HG03103 (cell line): ENCODE data around the gene CHD9.

Source experiments
- ATAC-seq: cut with Tn5 transposase; IDR thresholded peaks from one replicate; pipeline ENCODE4 v1.9.1; 2021; ENCODE audit warnings: low read depth; ENCODE audit not compliant: unreplicated experiment

The CHD9 gene

DNA sequence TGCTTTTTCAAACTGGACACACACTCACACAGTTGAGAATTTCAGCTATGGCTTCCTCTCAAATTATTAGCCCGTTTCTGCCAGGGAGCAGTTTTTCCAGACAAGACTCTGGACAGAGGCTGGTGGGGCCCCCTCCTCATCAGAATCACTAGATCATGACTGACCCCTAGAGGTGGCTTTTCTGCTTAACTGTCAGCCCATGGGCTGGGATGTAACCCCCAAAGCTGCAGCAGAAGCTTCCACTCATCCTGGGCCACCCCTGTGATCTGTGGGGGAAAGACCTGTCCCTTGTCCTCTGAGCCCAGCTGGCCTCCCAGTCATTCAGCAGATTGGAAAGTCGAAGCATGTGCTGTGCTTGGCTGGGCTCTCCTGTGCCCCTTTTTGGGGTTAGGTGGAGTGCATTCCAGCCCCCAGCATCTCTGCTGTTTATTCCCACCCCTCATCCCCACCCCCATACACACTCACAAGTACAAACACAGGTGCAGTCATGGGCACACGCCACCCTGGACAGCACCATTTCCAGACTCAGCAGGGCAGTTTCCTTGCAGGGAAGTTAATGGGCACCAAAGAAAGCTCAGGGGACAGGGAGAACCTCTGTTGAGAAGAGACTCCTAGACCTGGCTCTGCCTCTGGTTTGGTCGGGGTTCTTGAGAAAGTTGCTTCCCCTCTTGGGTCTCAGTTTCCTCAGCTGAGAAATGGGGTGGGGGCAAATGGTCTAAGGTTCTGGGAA, 301.9 kb downstream of the CHD9 start:
- ATAC-seq: no peak

DNA sequence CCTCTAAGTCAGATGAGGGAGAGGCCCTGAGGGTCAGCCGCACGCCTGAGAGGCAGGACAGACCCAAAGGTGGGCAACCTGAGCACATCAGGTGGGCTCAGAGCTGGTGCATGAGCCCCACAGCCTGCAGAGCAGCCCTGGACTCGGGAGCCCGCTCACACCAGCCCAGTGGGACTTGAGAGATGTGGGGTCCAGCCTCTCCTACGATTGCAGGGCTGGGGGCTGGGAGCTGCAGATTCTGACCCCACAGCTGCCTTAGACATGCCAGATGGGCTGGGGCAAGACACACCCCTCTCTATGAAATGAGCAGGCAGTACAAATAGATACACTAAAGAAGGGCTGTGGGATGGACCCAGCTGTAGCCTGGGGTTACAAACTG, 302.4 kb downstream of the CHD9 start:
- ATAC-seq: no peak

DNA sequence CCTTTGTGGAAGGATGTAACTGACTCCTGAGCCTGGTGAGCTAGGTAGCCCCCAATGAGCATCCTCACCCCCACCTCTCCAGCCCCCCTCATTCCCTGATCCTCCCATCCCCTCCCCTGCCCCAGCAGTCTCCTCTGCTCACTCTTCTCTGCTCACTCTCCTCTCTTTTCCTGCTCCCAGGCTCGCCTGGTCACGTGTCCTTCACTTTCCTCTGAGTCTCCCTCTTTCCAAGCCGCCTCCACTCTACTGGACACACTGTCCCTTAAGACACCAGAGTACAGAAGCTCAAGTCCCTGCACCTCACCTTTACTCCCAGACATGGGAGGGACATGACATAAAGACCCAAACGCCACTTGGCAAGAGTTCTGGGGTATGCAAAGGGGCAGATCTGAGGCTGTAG, 303.2 kb downstream of the CHD9 start:
- no peak for ATAC-seq

DNA sequence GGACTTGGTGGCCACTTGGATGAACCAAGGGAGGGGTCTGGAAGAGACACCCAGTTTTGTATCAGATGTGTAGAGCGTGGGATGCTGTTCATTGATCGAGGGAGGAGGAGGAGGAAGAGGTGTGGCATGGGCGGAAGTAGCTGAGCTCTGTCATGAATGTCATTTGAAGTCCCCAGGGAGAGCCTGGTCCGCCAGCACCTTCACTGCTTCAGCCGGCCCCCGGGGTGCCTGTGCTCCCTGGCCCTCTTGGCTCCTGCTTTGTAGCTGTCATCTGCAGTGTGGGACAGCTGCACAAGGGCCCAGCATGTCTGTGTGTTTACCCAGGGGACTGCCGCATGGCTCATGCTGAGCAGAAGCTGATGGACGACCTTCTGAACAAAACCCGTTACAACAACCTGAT, 304.1 kb downstream of the CHD9 start:
- ATAC-seq: no peak

DNA sequence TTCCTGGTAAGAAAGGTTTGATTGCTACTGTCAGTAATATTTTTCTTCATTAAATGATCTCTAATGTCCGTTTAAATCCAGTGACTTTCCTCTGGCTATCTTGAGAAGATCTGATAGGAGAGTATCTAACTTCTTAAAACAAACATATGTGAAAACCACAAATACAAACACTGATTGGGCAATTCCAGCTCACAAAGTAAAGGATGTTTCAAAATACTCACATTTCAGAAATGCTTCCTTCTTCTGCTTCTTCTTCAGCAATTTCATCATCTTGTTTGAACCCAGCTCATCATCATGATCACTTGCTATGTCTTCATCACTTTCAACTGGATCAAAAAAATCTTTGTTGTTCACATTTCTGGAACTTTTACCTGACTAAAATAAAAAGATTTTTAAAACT, 315.1 kb downstream of the CHD9 start:
- no peak for ATAC-seq

DNA sequence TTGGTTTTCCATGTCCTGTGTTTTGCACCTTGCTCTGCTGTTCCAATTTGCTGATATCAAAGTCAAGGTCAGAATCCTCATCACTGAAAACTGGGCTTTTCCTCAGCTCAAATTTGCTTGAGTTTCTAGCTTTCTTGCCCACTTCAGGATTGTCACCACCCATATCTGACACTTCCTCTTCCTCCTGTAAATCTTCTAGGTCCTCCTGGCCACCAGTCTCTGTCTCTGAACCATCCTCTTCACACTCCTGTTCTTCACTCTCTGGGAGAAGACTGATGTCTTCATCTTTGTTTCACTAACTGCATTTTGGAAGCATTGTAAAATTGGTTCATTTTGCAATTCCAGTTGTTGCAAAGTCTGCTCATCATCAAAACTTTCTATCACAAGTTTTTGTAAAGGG, 316.0 kb downstream of the CHD9 start:
- ATAC-seq: no peak

DNA sequence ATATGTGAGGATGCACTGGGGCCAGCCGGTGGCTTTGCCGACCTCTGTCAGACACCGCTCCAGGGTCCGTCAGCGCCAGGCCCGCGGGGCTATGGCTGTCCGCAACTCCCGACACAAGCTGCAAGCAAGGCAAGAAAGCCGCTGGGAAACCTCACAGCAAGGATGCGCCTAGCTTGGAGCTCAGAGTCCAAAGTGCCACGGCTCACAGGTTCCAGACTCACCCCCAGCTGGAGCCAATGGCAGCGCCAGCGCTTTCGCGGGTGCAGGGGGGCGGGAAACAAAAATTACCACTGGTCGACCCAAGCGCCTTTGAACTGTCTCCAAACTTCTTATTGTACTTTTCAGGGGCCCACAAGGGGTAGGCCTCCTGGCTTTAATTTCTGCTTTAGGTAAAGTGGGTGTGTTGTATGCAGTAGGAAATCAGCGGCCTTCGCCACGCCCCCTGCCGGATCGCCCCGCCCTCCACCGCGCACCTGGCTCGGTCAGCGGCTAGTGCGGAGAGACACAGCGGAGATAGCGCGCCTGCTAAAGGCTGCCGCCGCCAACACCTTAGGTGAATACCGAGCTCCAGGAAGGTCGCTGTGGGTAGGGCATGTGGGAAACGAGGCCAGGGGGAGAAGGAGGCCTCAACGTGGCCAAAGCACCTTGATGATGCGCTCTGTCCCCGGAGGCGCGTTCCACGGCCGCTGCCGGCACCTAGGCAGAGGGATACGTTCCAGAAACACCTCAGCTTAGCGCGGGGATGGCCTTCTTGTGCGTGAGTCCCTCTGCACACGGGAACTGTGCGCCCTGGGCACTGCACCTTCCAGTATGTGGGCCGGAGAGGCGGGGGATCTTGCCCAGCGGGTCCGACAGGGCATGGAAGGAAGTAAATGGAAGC, 318.4 kb downstream of the CHD9 start:
- ATAC-seq: no peak

DNA sequence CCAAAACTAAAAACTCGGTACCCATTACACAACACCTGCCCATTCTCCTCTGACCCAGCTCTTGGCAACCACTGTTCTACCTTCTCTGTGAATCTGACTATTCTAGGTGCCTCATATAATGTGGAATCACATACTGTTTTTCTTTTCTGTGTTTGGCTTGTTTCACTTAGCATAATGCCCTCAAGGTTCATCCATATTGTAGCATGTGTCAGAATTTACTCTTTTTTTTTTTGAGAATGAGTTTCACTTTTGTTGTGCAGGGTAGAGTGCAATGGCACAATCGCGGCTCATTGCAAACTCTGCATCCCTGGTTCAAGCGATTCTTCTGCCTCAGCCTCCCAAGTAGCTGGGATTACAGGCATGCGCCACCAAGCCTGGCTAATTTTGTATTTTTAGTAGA, 320.0 kb downstream of the CHD9 start:
- no peak for ATAC-seq

DNA sequence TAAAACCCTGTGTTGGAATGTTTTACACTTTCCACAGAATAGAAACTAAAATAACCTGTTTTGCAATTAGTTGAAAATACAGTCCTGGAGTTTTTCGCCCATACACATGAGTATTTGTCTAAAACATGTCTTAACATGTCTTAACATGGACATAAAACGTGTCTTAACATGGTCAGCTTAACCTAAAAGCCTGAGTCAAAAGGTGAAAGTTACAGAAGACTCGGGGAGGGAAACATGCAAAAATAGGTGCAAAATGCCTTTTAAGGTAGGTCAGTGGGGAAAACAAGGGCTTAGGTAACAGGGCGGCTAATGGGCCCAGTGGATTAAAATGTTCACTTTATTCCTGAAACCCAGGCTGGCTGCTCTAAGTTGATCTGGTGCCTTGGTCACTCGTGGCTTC, 323.3 kb downstream of the CHD9 start:
- ATAC-seq: no peak
